Left ventricle myocardium superior (tissue), 1 donor: ENCODE results near the gene CADPS2. TPM values are rescaled to one million over a fixed set of nuclear protein-coding genes. Genes with fewer than 3 reads are reported as not detected.

Source experiments
- ATAC-seq: fragments of 200-7000 bp; cut with Tn5 transposase; one replicate; pipeline ENCODE4 v1.9.1; 2020; ENCODE audit warnings: mild to moderate bottlenecking, moderate library complexity
- DNase-seq: peaks from one replicate; pipeline ENCODE4 v3.0.0-alpha.2; 2020
- intact Hi-C: fragments of 100-400 bp; cut with micrococcal nuclease; formaldehyde crosslinking; loops from one replicate; pipeline ENCODE4 v1.11.0; 2022
- total RNA-seq: library from RNA; stranded (reverse); fragmentation: NEBNext Ultra II Directional; extraction: Animal tissue kit (Norgen Biotek cat#: 25700); gene quantifications from one replicate; pipeline ENCODE4 v1.2.1, GENCODE V29; 2021
- donor health status: DM: no; HTN: yes; CAD: no; lungs with severe emphysema.

Gene CADPS2
- total RNA-seq, 1 donor from 2014 or later, result 29.1 TPM

DNA sequence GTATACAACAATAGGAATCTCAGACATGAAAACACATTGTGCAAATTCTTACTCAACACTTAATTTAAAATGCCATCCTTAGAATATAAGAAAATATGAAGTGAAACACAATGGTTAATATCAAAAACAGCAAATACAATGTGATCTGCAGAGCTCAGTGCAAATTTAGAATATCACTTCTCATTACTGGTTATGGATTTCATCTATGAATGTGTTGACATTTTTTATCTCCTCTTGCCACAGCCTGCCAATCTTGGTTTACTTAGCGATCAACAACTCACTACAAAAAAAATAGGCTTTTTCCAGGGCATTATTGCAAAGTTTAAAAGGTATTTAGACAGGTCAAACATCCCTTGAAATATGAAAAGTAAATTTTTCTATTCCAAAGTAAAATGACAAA is 158.5 kb downstream of the CADPS2 start:
- DNase-seq (no peak), ATAC-seq (peak; percentile 69)
- intact Hi-C loops, result no loop called here

DNA sequence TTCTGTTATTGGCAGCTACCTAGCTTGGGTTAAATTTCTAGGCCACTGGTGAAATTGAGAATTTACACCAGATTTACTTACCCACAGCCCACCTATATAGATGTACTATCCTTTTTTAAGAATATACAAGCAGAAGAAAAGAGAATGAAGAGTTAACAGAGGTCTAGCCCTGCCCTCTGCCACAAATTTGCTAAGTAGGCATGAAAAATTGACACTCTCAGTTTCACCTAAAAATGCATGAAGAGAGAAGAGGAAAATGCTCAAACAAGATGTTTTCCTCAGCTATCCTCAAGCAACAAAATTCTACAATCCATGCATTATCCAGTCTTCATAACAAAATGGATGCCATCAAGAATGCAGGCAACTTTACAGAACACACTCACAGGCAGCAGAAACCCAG is 158.9 kb downstream of the CADPS2 start:
- ATAC-seq (no peak), DNase-seq (no peak)
- intact Hi-C loops, result no loop called here

DNA sequence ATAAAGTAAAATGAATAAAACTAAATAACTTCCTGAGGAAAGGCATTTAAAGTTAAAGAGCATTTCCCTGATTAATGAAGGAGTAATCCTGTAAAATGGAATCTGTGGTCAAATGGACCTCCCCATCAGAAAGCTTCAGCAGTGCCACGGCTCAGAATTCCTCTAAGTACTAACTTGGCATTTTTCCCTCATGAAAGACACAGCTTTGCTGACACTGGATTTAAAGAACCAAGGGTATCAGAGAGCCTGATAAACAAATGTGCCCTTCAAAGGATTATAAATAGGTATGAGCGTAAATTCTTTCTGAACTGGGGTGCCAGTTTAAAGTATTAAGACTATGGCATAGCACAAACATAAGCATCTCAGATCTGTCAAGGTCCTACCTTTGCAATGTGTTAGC is 159.4 kb downstream of the CADPS2 start:
- intact Hi-C loops, result no loop called here
- DNase-seq (no peak), ATAC-seq (peak; percentile 80)

DNA sequence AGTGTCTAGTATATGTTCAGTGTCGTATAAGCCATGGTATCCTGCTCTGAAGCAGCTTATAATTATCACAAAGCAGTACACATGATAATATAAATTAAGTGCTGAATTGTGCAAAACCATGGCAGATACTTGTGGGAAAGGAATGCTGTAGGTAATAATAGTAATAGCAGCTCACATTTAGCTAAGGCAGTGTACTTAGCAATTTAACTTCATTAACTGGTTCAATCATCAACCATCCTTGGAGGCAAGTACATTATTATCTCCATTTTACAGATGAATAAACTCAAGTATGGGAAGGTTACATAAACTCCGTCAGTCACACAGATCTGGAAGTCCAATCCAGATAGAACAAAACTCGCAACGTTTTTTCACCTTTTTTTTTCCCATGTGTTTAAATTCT is 161.9 kb downstream of the CADPS2 start:
- ATAC-seq, result no peak
- no peak for DNase-seq

DNA sequence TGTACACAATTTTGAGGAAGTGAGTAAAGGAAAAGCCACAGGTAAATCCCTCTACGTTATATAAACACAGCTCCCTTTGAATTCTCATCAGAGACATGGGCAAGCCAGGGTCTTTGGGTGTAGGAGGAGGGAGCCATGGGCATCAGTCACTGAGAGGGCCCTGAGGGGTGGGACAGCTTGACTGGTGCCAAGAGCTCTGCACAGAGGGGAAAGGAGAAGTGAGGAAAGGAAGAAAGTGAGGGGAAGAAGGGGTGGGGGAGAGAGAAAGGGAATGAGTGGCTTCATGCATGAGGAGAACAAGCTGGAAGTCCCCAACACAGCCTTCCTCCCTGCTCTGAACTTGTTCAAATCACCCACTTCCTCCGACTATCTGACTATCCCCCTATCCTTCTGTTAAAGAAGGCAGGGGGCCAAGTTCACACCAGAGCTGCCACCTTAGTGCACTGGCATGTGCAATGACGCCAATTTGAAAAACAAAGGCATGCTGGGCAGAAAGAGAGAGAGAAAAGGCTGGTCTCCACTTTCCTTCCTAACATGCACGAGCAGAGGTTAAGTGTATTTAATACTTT is 167.2 kb downstream of the CADPS2 start:
- DNase-seq, result no peak
- intact Hi-C loops, result no loop called here
- ATAC-seq, result no peak

More for the DNA sequence above, 161.9 kb downstream of the CADPS2 start:
- intact Hi-C loops, result no loop called here

DNA sequence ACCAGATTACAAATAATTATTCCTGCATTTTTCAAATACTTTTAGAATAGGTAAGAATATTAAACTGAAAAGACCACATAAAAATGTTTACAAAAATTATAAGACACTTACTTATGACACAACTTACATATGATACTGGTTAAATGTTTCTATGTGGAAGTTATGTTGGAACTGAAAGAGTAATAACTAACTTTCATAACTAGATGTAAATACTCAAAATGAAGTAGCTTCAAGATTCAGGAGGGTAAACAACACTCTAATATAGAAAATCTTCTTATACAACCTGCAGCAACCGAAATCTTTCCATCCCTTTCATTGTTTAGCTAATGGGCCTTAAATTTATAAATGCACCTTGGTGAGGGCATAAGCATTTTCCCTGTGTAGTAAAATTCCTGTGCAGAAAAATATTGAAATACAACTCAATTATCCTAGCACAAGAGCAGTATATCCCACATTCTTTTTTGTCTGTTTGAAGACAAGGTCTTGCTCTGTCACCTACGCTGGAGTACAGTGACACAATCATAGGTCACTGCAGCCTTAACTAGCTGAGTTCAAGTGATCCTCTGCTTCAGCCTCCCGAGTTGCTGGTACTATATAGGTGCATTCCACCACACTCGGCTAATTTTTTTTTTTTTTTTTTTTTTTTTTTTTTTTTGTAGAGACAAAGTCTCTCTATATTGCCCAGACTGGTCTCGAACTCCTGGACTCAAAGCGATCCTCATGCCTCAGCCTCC is 168.7 kb downstream of the CADPS2 start:
- intact Hi-C loops, result no loop called here
- ATAC-seq, result no peak
- DNase-seq, result no peak

DNA sequence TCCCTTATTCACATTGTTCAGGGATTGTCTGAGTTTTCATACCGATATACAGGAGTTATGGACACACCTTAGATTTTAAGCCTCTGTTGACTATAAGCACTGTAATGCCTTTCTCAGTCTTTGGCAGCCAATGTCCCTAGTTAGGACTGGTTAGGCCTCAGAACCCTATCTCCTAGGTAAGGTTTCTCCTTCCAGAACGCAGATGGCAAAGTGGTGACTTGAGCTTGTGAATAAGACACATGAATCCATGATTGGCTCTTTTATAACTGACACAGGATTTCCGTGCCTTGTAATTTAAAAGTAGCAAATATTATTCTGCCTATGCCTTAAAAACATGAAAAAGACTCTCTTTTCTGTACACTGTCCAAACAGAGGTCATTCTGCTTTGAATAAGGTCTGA is 171.1 kb downstream of the CADPS2 start:
- intact Hi-C loops, result no loop called here
- ATAC-seq, result no peak

DNA sequence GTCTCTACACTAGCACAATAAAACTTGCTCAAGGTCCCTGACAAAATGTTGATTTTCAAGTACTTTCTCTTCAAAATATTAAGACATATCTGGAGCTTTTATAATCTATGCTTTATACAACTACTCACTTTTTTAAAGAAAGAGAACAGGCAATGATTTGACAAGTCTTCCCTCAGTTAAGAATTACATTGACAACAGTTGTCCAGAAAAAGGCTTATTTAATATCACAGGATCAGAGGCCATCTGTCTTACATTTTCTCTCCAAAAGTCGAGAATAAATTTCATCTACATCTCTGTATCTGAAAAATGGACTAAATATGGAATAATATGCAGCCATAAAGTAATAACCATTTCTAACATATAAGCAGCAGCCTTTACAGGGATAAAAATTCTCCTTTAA is 175.3 kb downstream of the CADPS2 start:
- DNase-seq (no peak), ATAC-seq (no peak)
- intact Hi-C loops, result no loop called here

More for the DNA sequence above, 171.1 kb downstream of the CADPS2 start:
- no peak for DNase-seq

DNA sequence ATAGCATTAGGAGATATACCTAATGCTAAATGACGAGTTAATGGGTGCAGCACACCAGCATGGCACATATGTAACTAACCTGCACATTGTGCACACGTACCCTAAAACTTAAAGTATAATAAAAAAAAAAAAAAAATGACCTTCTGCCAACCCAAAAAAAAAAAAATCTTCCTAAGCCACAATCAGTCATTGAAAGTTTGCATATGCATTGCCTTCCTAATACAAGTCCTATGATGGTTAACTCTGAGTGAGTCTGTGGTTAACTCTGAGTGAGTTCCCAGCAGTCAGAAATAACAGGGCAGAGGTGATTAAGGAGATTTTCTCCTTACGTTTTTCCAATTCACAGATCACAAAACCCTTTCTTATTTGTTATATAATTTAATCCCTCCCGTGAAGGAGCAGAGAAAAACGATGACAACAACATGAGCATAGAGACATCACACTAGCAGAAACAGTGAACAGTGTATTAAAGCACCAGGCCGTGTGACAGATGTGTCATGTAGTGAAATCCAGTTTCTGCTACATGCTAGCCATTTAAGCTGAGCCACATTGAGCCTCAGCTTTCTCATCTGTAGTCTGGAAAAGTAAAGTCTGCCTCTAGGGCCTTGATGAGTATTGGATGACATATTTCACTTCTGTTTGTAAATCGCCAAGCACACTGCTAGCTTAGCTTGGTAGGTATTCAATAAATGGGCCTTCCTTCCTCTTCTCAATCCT is 176.2 kb downstream of the CADPS2 start:
- DNase-seq, result no peak
- ATAC-seq, result no peak
- intact Hi-C loops, result no loop called here

DNA sequence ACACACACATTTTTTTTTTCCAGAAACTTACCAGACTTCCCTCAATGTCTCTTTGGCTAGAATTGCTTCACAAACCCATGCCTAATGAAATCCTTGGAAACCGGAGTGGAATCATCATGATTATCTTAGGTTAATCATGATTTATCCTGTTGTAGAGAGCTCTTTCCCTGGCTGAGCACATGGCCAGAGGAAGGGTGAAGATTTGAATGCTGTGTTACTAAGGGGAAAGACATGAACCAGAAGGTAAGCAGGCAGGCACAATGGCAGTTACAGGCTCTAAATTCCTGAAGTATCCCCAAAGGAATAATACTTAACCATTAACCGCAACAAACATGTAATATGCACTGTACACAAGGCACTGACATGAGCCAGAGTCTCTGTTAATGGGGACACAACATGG is 179.4 kb downstream of the CADPS2 start:
- ATAC-seq (no peak), DNase-seq (no peak)
- intact Hi-C loops, result no loop called here

DNA sequence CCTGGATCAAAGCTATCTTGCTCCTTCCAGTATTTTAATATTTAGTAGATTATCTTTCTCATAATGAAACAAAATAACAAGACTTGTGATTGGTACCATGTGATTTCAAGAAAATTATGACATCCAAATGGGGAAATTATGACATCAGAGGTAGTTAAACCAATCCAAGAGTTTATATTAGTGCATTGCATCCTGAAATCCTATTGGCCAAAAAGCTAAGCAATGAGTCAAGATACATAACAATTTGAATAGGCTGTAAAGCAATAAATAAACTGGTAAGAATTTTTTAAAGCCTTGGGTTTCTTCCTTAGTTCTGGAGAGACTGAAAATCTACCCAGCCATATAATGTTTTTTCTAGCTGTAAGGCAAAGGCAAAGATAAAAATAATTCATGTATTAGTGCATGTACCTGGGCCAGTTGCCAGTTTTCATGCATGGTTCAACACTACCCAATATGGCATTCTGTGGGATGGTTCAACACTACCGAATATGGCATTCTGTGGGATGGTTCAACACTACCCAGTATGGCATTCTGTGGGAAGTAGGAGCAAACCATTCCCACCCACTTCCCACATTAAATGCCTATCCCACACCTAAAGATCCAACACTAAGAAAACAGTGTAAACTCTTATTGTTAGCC is 183.3 kb downstream of the CADPS2 start, which contains the start of gene RNF148:
TSS of gene RNF148 (minus strand) at position 51 of the 639 bp plus-strand sequence. CDS start 172 bp downstream, outside the sequence.
- ATAC-seq (no peak), DNase-seq (no peak)
- intact Hi-C loops, result no loop called here

DNA sequence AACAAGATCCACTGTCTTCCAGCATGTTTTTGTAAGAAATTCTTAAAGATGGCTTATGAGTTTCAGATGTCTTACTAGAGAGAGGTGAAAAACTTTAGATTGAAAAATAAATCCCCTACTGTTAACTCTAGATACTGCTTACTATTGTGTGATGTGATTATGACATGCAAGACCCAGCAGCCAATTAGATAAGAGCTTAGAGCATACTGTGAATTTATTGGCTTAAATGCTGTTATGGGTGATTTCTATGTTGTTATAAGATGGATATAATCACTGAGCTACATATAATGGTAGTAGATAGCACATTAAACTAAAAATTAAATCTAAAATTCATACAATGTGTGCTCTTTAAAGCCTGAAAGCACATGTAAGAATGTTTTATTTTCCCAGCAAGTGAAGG is 187.2 kb downstream of the CADPS2 start, which contains the start of gene RNF133:
TSS of gene RNF133 (minus strand) at position 101 of the 400 bp plus-strand sequence. CDS start 199 bp downstream, outside the sequence.
- ATAC-seq, result no peak

DNA sequence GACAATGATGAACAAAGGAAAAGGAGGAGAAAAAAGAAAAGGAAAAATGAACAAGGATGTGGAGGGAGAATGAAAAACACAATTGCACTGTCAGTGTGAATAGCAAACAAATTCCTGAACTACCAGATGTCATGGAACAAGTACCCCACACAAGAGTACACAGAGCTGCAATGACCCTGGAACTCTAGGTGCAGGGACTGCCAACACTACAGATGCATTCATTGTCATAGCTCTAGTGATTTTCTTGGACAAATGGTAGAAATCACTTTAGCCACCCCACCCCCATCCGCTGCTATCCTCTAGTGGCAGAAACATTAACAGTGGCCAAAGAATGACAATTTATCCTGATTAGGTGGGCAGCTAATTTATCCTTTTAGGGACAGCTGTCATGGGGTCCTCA is 190.4 kb downstream of the CADPS2 start:
- intact Hi-C loops, result no loop called here
- ATAC-seq, result no peak
- no peak for DNase-seq

More for the DNA sequence above, 187.2 kb downstream of the CADPS2 start, which contains the start of gene RNF133:
- intact Hi-C loops, result no loop called here
- DNase-seq, result no peak

DNA sequence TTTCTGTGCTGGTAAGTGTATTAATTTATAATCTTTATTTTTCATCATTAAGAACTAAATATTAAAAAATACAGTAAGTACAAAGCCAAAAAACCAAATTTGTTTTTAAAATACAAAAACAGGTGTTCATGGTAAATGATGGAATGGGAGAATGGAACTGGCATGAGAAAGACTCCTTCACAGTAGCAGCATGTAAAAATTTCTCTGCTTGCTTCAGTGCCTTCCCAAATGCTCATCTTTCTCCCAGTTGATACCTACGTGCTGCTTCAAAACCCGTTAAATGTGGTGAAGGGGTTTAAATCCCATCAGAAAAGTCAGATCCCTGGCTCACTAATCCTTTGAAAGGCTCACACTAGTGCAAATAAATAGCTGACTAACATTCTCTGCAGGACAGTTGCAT is 191.6 kb downstream of the CADPS2 start:
- DNase-seq, result no peak
- no peak for ATAC-seq
- intact Hi-C loops, result no loop called here

DNA sequence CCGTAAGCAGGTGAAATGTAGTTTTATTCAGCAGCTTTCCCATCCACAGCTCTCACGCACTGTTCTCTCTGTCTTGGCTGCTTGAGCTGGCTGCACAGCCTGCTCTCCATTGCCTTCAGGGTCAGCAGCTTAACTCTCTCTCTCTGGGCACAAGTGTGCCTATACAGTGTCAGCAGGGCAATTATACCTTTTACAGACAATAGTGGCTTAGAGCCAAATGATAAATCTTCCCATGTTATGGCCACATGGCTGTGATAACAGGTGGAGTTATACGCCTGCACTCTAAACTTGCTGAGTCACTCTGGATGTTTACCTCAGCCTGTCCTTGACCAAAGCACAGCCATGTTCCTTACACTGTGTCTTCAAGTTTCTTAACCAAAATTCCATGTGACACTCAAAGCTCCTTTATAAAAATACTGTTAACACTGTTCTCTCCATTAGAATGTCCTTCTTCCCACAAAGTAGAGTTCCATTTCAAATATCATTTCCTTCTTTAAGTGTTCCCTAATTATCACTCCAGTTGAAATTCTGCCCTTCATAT is 193.4 kb downstream of the CADPS2 start:
- no peak for DNase-seq
- intact Hi-C loops, result no loop called here
- ATAC-seq, result no peak

DNA sequence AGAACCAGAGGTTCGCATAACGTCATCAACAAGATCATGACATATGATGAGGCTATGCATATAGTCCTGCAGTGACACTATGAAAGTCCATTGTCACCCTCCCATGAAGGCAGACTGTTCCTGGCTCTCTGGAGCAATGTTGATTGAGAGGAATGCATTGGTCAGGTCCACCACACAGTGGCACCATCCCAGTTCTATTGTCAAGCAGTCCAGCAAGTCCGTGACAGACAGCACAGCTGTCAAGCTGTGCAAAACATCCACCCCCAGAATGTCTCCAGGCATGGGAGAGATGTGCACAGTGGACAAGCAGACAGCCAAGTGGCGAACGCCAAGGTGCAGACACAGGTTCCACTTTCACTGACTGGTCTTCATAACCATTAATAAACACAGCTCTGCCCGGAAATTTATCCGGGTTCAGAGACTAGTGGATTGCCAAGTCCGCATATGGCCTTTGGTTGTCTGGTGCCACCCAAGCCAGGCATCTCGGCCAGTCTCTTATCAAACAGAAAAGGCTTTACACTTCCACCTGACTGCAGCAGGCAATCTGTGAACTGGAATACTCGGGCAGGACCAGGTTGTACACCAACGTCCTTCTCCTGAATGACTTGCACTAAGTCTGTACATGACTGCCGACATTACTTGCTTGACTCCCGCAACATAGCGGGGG is 194.6 kb downstream of the CADPS2 start:
- DNase-seq (no peak), ATAC-seq (peak; percentile 49)

DNA sequence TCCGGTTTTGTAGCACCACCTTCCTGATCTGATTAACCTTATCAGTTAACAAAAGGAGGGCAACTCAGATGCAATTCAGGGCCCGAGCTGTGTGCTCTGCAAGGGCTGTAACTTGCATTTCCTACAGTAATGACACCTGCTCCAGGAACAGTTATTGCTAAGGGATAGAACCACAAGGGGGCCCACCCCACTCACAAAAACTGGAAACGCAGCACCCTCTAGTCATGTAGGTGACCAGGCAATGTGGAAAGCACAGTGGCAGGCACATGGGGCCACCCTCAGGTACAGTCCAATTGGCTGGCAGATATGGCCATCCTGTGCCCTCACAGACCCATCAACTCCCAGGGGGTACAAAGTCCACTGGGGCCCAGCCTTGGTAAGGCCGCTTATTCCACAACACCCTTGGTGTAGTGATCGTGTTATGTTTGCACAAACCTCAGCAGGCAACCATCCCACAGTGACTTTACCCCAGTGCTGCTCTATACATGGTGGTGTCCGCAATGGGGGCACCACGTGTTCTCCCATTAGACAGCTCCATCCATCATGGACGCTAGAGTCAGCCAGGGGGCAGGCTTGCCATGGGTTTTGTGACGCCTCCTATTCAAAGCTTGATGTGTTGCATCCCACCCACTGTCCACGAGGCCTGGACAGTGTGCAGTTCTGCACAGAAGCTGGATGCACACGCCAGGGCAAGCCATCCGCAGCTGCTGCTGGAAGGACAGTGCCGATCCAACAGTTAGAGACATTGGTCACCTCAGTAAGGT is 196.7 kb downstream of the CADPS2 start:
- no peak for DNase-seq
- peak; percentile 10 for ATAC-seq
- intact Hi-C loops, result no loop called here

More for the DNA sequence above, 194.6 kb downstream of the CADPS2 start:
- intact Hi-C loops, result no loop called here

DNA sequence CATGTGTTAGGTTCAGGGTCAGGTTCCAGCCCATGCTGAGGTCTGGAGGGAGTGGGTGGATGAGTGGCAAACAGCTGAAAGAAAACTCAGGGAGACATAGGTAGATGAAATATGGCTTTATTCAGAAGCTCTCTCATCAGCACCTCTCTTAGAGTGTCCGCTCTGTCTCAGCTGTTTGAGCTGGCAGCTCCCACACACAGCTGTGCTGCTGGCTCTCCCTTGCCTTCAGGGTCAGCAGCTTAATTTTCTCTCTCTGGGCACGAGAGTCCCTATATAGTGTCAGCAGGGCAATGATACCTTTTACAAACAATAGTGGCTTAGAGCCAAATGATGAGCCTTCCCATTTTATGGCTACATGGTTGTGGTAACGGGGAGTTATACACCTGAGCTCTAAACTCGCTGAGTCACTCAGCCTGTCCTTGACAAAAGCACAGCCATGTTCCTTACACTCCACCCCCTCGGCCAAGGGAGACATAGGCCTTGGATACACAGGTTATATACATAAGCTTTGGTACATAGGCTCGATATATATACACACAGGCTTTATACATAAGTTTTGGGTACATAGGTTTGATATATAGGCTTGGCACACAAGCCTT is 197.8 kb downstream of the CADPS2 start:
- DNase-seq, result no peak
- ATAC-seq, result peak; percentile 42
- intact Hi-C loops, result no loop called here
